Mucosa of stomach (tissue), 1 donor: Measurements from ENCODE around the gene IFNB1.

Experiments used
- H3K27me3 ChIP-seq: one replicate; pipeline ENCODE4 v1.7.0; 2013; ENCODE audit warnings: mild to moderate bottlenecking, low read length; ENCODE audit not compliant: control insufficient read depth, insufficient read depth
- H3K36me3 ChIP-seq: one replicate; pipeline ENCODE4 v1.7.0; 2013; ENCODE audit warnings: low read length; ENCODE audit not compliant: control insufficient read depth, insufficient read depth
- H3K4me1 ChIP-seq: one replicate; pipeline ENCODE4 v1.7.0; 2013; ENCODE audit warnings: mild to moderate bottlenecking, low read length; ENCODE audit not compliant: control insufficient read depth, insufficient read depth
- H3K4me3 ChIP-seq: one replicate; pipeline ENCODE4 v1.7.0; 2013; ENCODE audit warnings: low read length
- H3K9ac ChIP-seq: one replicate; pipeline ENCODE4 v1.7.0; 2013; ENCODE audit warnings: mild to moderate bottlenecking, low read length, moderate library complexity
- H3K9me3 ChIP-seq: one replicate; pipeline ENCODE4 v1.7.0; 2013; ENCODE audit warnings: mild to moderate bottlenecking, low read length, moderate library complexity; ENCODE audit not compliant: control insufficient read depth
- donor health status: Pancreatic carcinoma.

The IFNB1 gene

GRCh38 chr9:21077781-21078180 lies at the start of gene IFNB1:
IFNB1 (minus strand) TSS chr9:21077942; CDS start chr9:21077869, 73 bp downstream.
- H3K36me3 ChIP-seq = no peaks in the 10 kb centered on the region
- H3K27me3 ChIP-seq = no peaks in the 10 kb centered on the region
- H3K9me3 ChIP-seq = no peaks in the 10 kb centered on the region
- no peak within 1 kb of the TSS for H3K4me3 ChIP-seq
- no peaks in the 10 kb centered on the region for H3K4me1 ChIP-seq
- H3K9ac ChIP-seq = no peak within 1 kb of the TSS

- no peak overlapping the region for H3K9ac ChIP-seq
- H3K4me1 ChIP-seq = no peaks in the 10 kb centered on the region
- H3K9me3 ChIP-seq = no peaks in the 10 kb centered on the region
- H3K27me3 ChIP-seq = no peaks in the 10 kb centered on the region
- no peak overlapping the region for H3K4me3 ChIP-seq
- H3K36me3 ChIP-seq = no peaks in the 10 kb centered on the region
Measured at GRCh38 chr9:21121595-21122251, 44.0 kb upstream of the IFNB1 start.

- Histone ChIP-seq H3K4me1 (no peaks in the 10 kb centered on the region), H3K36me3 (no peaks in the 10 kb centered on the region), H3K9me3 (no peaks in the 10 kb centered on the region), H3K9ac (no peak overlapping the region), H3K27me3 (no peaks in the 10 kb centered on the region), H3K4me3 (no peak overlapping the region)
Measured at GRCh38 chr9:21121079-21121478, 43.3 kb upstream of the IFNB1 start.

GRCh38 chr9:21119093-21119770 lies 41.5 kb upstream of the IFNB1 start:
- Histone ChIP-seq H3K4me1 (no peaks in the 10 kb centered on the region), H3K4me3 (no peak overlapping the region), H3K27me3 (no peaks in the 10 kb centered on the region), H3K9ac (no peak overlapping the region), H3K9me3 (no peaks in the 10 kb centered on the region), H3K36me3 (no peaks in the 10 kb centered on the region)

- Histone ChIP-seq H3K27me3 (no peaks in the 10 kb centered on the region), H3K36me3 (no peaks in the 10 kb centered on the region), H3K9me3 (no peaks in the 10 kb centered on the region), H3K9ac (no peak overlapping the region), H3K4me1 (no peaks in the 10 kb centered on the region), H3K4me3 (no peak overlapping the region)
Measured at GRCh38 chr9:21114311-21114710, 36.6 kb upstream of the IFNB1 start.

GRCh38 chr9:21110708-21111576 lies 33.2 kb upstream of the IFNB1 start:
- H3K9me3 ChIP-seq = no peaks in the 10 kb centered on the region

GRCh38 chr9:21104787-21105186 lies 27.0 kb upstream of the IFNB1 start:
- no peak overlapping the region for H3K4me3 ChIP-seq
- no peaks in the 10 kb centered on the region for H3K9me3 ChIP-seq
- no peaks in the 10 kb centered on the region for H3K36me3 ChIP-seq
- H3K9ac ChIP-seq = no peak overlapping the region
- H3K4me1 ChIP-seq = peaks cover 4% of the 10 kb centered on the region
- H3K27me3 ChIP-seq = no peaks in the 10 kb centered on the region

More at GRCh38 chr9:21110708-21111576, 33.2 kb upstream of the IFNB1 start:
- Histone ChIP-seq H3K9ac (no peak overlapping the region), H3K4me3 (no peak overlapping the region), H3K36me3 (no peaks in the 10 kb centered on the region), H3K27me3 (no peaks in the 10 kb centered on the region), H3K4me1 (no peaks in the 10 kb centered on the region)

- no peaks in the 10 kb centered on the region for H3K9me3 ChIP-seq
- H3K36me3 ChIP-seq = no peaks in the 10 kb centered on the region
- H3K27me3 ChIP-seq = no peaks in the 10 kb centered on the region
- no peak overlapping the region for H3K4me3 ChIP-seq
- H3K4me1 ChIP-seq = peaks cover 4% of the 10 kb centered on the region
- H3K9ac ChIP-seq = no peak overlapping the region
Measured at GRCh38 chr9:21102305-21102704, 24.6 kb upstream of the IFNB1 start.

GRCh38 chr9:21097817-21098216 lies 20.1 kb upstream of the IFNB1 start:
- Histone ChIP-seq H3K4me3 (no peak overlapping the region), H3K9me3 (no peaks in the 10 kb centered on the region), H3K36me3 (no peaks in the 10 kb centered on the region), H3K27me3 (no peaks in the 10 kb centered on the region), H3K9ac (no peak overlapping the region), H3K4me1 (peaks cover 9% of the 10 kb centered on the region)

- Histone ChIP-seq H3K4me3 (no peak overlapping the region), H3K27me3 (no peaks in the 10 kb centered on the region), H3K36me3 (no peaks in the 10 kb centered on the region), H3K4me1 (peaks cover 9% of the 10 kb centered on the region), H3K9ac (no peak overlapping the region), H3K9me3 (no peaks in the 10 kb centered on the region)
Measured at GRCh38 chr9:21096901-21097255, 19.1 kb upstream of the IFNB1 start.

GRCh38 chr9:21096172-21096900 lies 18.6 kb upstream of the IFNB1 start:
- Histone ChIP-seq H3K9me3 (no peaks in the 10 kb centered on the region), H3K36me3 (no peaks in the 10 kb centered on the region), H3K9ac (no peak overlapping the region), H3K4me1 (peaks cover 9% of the 10 kb centered on the region), H3K27me3 (no peaks in the 10 kb centered on the region), H3K4me3 (no peak overlapping the region)
